ENCODE results near the gene FAM161B.
"Not testable (repeated sequence)": the region's sequence is repeated elsewhere in the genome, so short reads cannot be mapped to it uniquely, and the experiment has no call there.

The FAM161B gene

GRCh38 chr14:73942180-73942579 is 7.7 kb downstream of the FAM161B start:
- DNase-seq, result no peak

DNA sequence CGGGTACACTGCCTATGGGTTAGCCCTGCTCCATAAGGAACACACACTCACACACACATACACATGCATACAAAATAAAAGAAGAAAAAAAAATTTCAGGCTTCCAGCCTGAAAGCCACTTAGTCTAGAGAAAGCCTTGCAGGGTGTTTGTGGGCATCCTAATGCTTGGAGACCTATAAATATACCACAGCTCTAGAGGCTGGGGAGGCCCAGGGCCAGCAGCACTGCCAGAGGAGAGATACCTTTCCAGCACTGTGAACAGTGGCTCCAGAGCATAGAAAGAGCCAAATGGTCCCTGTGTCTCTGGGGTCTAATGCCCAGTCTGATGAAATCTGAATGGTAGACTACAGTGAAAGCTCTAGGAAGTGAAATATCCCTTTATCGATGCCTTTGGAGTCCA is 12.9 kb downstream of the FAM161B start:
- no peak for DNase-seq

DNA sequence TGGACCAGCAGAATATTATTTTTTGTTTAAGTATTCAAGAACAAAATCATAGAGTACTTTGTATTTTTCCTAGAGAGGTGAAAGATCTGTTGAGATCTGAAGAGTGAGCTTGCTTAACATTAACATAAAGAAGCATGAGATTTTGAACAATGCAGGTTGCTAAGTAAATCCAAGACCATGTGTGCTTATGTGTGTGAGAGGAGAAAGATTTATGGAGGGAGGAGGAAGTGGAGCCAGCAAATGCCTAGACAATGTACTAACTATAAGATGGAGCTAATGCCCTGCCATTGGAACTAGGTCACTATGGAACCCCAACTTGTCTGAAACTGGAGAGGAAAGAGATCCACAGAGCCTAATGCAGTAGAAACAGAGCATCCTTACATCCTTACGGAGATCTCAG is 13.3 kb downstream of the FAM161B start:
- no peak for DNase-seq

DNA sequence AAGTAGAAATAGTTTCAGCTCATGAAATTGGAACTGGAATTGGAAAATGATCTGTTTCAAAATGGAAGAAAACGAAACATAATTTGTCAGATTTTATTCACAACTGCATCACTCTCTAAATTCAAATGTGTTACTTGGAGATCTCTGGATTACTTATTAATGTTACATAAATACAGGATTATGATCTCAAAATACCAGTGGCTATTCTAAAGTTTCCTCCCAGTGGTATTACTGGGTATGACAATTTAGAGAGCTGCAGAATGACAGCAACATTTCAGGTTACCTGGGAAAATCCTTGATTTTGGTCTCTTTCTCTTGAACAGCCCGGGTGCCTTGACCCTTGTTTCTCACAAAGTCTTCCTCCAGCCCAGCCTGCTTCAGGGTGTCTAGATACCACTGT is 14.2 kb downstream of the FAM161B start:
- DNase-seq, result no peak

- no peak for DNase-seq
Observed at GRCh38 chr14:73924337-73924736, 25.6 kb downstream of the FAM161B start.

DNA sequence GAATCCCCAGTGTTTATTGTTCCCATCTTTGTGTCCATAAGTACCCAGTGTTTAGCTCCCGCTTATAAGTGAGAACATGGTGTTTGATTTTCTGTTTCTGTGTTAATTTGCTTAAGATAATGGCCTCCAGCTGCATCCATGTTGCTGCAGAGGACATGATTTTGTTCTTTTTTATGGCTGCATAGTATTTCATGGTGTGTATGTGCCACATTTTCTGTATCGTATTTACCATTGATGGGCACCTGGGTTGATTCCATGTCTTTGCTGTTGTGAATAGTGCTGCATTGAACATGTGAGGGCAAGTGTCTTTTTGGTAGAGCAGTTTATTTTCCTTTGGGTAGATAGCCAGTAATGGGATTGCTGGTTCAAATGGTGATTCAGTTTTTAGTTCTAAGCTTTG is 30.4 kb downstream of the FAM161B start:
- DNase-seq, result not testable (repeated sequence)

- no peak for DNase-seq
Observed at GRCh38 chr14:73916324-73916723, 33.6 kb downstream of the FAM161B start.

DNA sequence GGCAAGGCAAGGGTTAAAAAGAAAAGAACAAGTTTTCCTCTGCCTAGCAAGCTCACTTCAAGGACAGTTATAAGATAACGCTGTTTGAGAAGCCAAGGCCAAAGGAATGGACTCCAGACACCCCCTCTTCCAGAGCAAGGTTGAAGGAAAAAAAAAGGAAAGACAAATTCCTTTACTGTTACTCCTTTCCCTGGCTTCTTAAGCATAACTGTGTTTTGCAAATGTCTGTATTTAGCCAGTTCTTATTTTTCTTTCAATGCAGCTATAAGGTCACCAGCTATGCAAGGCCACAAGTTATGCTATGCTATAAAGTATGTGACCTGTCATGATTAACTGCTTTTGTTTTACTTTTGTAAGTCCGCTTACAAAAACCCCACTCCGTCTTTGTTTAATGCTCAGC is 36.6 kb downstream of the FAM161B start:
- no peak for DNase-seq

- DNase-seq, result no peak
Observed at GRCh38 chr14:73909681-73910080, 40.2 kb downstream of the FAM161B start.

GRCh38 chr14:73903028-73903427 is 46.9 kb downstream of the FAM161B start:
- DNase-seq, result no peak

GRCh38 chr14:73896521-73896920 is 53.4 kb downstream of the FAM161B start:
- no peak for DNase-seq

GRCh38 chr14:73895939-73896338 is 54.0 kb downstream of the FAM161B start:
- DNase-seq, result no peak

DNA sequence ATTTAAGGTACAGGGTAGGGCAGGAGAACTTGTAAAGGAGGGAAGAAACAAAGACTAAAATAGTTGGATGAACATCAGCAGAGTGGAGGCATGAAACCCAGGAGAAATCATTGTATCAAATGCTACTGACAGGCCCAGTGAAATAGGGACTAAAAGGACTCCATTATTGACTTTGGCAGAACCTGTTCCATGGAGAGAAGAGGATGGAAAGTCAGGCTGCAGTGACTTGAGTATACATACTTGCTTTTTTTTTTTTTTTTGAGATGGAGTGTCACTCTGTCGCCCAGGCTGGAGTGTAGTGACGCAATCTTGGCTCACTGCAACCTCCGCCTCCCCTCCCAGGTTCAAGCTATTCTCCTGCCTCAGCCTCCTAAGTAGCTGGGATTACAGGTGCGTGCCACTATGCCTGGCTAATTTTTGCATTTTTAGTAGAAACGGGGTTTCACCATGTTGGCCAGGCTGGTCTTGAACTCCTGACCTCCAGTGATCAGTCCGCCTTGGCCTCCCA is 55.7 kb downstream of the FAM161B start:
- DNase-seq, result not testable (repeated sequence)

DNA sequence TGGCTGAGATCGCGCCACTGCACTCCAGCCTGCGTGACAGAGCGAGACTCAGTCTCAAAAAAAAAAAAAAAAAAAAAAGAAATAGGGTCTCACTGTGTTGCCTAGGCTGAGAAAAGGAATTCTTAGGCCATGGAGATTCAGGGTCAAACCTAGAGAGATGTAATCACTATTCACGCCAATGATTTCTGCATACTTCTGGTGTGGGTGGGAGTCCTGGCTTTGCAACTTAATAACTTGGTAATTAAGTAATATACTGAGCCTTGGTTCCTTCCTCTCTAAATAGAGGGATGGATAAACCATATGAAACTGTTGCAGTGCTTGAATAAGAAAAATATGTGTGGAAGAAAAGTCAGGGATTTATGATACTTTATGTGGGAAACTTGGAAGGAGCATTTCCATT is 60.5 kb downstream of the FAM161B start:
- no peak for DNase-seq

DNA sequence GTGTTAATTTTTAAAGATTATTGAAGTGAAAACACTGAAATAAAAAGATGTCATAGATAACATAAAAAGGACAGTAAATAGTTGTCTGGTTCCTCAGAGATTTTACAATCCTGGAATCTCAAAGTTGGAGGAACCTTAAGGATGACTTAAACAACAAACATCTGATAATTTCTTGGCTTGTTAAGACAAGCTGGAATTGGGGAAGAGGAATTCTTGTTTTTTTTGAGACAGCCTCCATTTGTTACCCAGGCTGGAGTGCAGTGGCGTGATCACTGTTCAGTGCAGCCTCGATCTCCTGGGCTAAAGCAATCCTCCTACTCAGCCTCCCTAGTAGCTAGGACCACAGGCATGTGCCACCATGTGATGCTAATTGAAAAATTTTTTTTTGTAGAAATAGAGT is 60.9 kb downstream of the FAM161B start:
- DNase-seq, result no peak

DNA sequence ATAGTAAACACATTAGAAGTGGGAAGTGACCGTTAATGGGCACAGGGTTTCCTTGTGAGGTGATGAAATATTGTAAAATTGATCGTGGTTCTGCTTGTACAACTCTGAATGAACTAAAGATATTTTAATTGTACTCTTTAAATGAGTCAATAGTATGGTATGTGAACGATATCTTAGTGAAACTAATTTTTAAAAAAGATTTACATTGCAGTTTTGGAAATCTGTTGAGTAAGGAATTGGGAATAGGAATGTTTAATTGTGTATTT is 61.5 kb downstream of the FAM161B start:
- DNase-seq, result no peak

DNA sequence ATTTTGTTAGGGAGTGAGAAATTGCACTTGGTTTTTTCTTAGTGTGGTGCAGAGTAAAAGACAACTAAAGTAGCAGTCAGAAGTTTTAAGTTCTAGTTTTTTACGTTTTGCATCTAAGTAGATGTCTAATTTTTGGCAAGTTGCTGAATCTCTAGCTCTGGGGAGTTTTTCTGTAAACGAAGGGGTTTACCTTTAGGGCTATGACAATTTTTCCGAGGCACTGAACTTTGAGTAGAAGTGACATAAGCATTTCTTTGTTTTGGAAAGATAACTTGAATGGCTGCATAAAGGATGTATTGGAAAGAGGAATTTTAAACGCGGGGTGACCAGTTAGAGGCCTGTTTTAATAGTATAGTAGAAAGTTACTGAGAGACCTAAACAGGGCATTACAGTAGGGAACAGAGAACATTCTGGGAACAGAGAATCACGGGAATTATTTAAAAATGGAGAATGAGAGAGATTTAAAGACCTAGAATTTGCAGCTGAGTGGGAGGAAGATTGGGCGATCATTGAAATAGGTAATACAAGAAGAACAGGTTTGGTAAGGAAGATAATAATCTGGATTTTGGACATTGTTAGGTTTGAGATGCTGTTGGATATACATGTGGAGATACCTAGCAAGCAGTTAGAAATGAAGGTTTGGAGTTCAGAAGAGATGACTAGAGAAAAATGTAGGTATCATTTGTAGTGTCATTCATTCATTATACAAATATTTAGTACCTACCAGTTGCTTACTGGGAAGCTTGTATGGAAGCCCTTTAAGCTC is 62.0 kb downstream of the FAM161B start:
- DNase-seq, result no peak

- DNase-seq, result no peak
Observed at GRCh38 chr14:73887318-73887616, 62.6 kb downstream of the FAM161B start.

DNA sequence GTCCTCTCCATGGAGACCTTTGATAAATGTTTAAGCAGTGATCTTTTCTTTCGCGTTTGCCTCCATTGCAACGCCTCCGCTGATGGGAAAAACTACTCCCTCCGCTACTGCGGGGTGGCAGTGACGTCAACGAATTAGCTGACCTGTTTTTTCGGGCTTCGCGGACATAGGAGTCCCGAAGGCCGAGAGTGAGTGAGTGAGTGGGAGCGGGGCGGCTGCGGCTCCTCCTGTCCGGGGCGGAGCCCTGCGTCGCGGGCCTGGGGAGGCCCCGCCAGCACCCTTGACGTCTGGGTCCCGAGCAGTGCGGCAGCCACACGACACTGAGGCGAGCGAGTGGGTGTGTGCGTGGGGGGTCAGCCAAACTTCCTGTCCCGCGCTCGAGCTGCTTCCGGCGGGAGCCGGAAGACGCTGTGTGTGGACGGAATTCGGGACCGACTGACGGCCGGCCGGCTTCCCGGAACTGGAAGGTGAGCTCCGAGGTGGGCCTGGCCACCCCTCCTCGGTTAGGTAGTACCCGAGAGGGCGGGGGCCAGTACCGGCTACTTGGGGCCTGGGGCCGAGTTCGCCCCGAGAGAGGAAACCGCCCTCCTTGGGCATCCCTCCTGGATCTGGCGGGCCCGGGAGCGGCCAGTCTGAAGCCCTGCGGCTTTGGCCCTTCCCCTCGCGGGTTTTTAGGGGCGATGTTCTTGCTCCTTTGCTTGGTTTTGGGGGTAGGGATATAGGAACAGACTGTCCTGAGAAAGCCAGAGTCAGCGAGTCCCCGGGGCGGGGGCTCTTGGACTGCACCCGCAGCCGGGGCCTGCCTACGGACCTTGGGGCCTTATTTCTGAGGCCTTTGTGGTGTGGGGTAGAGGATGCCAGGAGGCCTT is 63.2 kb downstream of the FAM161B start, which contains the start of gene ZNF410:
ZNF410 (plus strand) TSS at position 411 of the 869 bp plus-strand sequence. CDS start 5,317 bp downstream, outside the sequence.
- DNase-seq, result peak; percentile 95

GRCh38 chr14:73884438-73885190 is 65.3 kb downstream of the FAM161B start:
- DNase-seq, result no peak
